ENCODE data around the gene ZNF213.
A peak's percentile ranks its signal among the peaks of the same experiment; 100 is the strongest.

The ZNF213 gene

DNA sequence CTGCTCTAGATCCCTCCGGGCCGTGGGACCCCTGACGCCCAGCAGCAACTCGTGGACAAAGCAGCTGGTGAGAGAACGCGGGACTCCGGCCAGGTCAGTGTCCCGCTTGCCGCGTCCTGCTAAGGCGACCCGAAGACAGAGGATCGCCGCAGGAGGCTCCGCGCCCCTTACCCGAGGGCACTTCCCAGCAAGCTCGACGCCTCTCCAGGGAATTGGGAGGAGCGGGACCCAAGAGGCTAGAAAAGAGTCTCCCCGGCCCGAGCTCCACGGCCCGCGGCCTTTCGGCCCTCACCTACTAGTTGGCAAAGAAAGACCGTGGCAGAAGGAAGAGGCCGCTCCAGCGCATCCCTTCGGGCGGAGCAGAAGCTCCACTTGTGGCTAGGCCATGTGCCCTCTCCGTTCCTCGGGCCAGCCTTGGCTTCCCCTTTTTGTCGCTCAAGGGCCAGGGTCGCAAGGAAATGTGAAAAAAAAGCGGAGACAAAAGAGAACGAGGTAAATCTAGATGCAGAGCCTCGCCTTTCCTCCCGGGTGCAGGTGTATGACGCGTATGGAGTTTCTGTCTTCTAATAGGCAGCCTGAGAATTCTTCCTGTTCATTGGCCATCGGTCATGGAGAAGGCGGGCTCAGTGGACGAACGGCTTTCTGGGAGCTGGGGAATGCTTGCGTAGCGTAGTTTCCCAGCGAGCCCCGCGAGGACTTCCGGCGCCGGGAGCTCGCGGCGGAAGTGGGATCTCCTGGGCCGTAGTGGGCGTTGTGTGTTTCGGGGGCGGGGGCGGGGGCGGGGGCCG is at the start of gene ZNF213:
ZNF213 (plus strand) TSS at position 692 of the 788 bp plus-strand sequence. CDS start 2,252 bp downstream, outside the sequence.
- peak; percentile 95 for DNase-seq (ENCODE audit: low read depth)
- peak within 1 kb of the TSS; percentile 89 for H3K4me3 ChIP-seq (ENCODE audit: low read depth, low read length)
- TF ChIP-seq, protein P1, sequence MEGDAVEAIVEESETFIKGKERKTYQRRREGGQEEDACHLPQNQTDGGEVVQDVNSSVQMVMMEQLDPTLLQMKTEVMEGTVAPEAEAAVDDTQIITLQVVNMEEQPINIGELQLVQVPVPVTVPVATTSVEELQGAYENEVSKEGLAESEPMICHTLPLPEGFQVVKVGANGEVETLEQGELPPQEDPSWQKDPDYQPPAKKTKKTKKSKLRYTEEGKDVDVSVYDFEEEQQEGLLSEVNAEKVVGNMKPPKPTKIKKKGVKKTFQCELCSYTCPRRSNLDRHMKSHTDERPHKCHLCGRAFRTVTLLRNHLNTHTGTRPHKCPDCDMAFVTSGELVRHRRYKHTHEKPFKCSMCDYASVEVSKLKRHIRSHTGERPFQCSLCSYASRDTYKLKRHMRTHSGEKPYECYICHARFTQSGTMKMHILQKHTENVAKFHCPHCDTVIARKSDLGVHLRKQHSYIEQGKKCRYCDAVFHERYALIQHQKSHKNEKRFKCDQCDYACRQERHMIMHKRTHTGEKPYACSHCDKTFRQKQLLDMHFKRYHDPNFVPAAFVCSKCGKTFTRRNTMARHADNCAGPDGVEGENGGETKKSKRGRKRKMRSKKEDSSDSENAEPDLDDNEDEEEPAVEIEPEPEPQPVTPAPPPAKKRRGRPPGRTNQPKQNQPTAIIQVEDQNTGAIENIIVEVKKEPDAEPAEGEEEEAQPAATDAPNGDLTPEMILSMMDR (IDR thresholded peaks at IDR 0.05; ENCODE audit: control insufficient read depth, extremely low read depth, insufficient read depth): no peak

- TF ChIP-seq, protein P1 (IDR thresholded peaks at IDR 0.05; ENCODE audit: control insufficient read depth, extremely low read depth, insufficient read depth): no peak
- H3K4me3 ChIP-seq (ENCODE audit: low read depth, low read length): no peak overlapping the region
- no peak for DNase-seq (ENCODE audit: low read depth)
These were observed 48.8 kb upstream of the ZNF213 start for GRCh38 chr16:3085868-3086595.

DNA sequence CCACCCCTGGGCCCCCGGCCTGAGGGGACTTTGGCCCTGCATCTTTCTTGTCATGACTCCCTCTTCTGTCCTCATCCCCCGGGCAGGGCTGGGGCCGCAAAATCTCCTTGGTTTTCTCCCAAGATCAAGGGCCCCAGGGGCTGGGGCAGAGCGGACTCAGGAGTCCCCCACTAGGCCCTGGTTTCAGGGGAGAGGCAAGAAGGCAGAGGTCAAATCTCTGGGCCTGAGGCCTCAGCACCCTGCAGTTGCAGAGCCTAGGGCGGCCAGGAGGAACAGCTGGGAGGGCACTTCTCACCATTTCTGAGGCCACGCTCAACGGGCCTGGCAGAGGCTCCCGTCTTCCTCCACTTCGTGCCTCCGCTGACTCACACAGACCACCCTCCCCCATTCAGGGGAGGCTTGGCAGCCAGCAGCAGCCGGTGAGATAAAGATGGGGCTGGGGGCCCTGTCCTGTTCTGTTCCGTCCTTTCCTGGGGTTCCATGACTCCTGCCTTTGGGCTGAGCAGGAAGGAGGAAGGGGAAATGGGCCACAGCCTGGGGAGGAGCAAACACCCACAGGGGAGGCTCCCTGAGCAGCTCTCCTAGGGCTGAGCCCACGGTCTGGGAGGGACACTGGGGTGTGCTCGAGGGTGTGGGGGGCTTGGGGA is 48.1 kb upstream of the ZNF213 start:
- TF ChIP-seq, protein P1 (IDR thresholded peaks at IDR 0.05; ENCODE audit: control insufficient read depth, extremely low read depth, insufficient read depth): no peak
- DNase-seq (ENCODE audit: low read depth): no peak
- no peak overlapping the region for H3K4me3 ChIP-seq (ENCODE audit: low read depth, low read length)

DNA sequence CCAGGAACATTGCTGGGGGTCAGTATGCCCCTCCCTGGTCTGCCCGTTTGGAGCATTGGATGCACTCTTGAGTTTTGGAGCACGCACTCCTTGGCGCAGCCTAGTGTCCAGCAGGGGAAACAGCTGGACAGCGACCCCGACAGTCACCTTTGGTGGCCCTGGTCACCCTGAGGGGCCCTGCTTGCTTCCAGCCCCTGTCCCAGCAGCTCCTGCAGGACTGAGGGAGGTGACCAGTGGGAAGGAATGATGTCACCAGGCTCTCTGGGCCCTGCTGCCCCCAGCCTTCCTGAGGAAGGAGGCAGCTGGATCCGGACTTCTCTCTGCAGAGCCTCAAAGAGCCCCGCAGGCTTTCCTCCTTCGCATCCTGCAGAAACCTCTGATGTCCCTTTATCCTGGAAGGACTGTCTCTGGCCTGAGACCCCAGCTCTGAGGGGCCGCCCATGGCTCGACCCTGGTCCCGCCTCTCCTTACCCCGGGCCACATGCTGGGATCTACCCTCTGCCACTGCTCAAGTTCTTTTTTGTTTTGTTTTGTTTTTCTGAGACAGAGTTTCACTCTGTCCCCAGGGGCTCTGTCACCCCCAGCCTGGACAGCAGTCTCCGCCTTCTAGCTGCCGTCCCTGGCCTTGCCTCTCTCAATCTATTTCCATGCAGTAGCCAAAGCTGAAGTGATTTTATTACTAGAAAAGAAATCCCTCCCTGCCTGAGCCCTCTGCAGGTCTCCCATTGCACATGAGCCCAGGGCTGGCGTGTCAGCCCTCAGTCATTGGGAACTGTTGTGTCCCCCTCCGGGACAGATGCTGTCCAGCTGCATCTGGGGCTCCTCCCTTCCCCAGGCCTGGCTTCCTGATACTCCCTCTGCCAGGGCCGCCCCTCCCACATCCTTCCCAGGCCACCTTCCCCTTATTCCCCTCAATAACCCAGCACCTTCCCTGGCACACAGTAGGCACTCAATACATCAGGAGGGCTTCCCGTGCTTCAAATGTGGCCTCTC is 47.3 kb upstream of the ZNF213 start:
- no peak for DNase-seq (ENCODE audit: low read depth)
- H3K4me3 ChIP-seq (ENCODE audit: low read depth, low read length): no peak overlapping the region
- TF ChIP-seq, protein P1 (IDR thresholded peaks at IDR 0.05; ENCODE audit: control insufficient read depth, extremely low read depth, insufficient read depth): no peak

GRCh38 chr16:3088450-3088849 is 46.4 kb upstream of the ZNF213 start:
- no peak for DNase-seq (ENCODE audit: low read depth)
- no peak overlapping the region for H3K4me3 ChIP-seq (ENCODE audit: low read depth, low read length)
- TF ChIP-seq, protein P1 (IDR thresholded peaks at IDR 0.05; ENCODE audit: control insufficient read depth, extremely low read depth, insufficient read depth): no peak
